H9 (cell line): Measurements from ENCODE around the gene CYB5RL. TPM values are rescaled to one million over a fixed set of nuclear protein-coding genes. Genes with fewer than 3 reads are reported as not detected.
"Not testable (repeated sequence)": the region's sequence is repeated elsewhere in the genome, so short reads cannot be mapped to it uniquely, and the experiment has no call there.

Experiments used
- DNase-seq: peaks from one replicate; pipeline ENCODE4 v3.0.0-alpha.2; 2017
- H2AFZ ChIP-seq: one replicate; pipeline ENCODE4 v1.6.1; 2013; ENCODE audit warnings: mild to moderate bottlenecking, low read length, control low read depth, moderate library complexity
- H2AK5ac ChIP-seq: 2 replicates; pipeline ENCODE4 v1.6.1; 2013; ENCODE audit warnings: low read length, control low read depth, mixed read lengths; ENCODE audit not compliant: insufficient read length
- H2BK120ac ChIP-seq: one replicate; pipeline ENCODE4 v1.6.1; 2013; ENCODE audit warnings: low read depth, mild to moderate bottlenecking, low read length, control low read depth, inconsistent platforms; ENCODE audit not compliant: poor library complexity, severe bottlenecking
- H2BK12ac ChIP-seq: 2 replicates; pipeline ENCODE4 v1.6.1; 2013; ENCODE audit warnings: low read length, control low read depth, mixed read lengths, low read depth; ENCODE audit not compliant: insufficient read length
- H2BK15ac ChIP-seq: 2 replicates; pipeline ENCODE4 v1.6.1; 2013; ENCODE audit warnings: low read depth, low read length, control low read depth
- H2BK20ac ChIP-seq: one replicate; pipeline ENCODE4 v1.6.1; 2013; ENCODE audit warnings: low read depth, mild to moderate bottlenecking, low read length, control low read depth, inconsistent platforms; ENCODE audit not compliant: poor library complexity, severe bottlenecking
- H2BK5ac ChIP-seq: 2 replicates; pipeline ENCODE4 v1.6.1; 2013; ENCODE audit warnings: low read length, control low read depth, mixed read lengths; ENCODE audit not compliant: insufficient read length
- H3K14ac ChIP-seq: 2 replicates; pipeline ENCODE4 v1.6.1; 2013; ENCODE audit warnings: low read length, control low read depth; ENCODE audit not compliant: insufficient read depth
- H3K18ac ChIP-seq: 2 replicates; pipeline ENCODE4 v1.6.1; 2013; ENCODE audit warnings: low read depth, mild to moderate bottlenecking, mixed read lengths, low read length, control low read depth; ENCODE audit not compliant: insufficient read length
- H3K23ac ChIP-seq: 2 replicates; pipeline ENCODE4 v1.6.1; 2013; ENCODE audit warnings: low read length, control low read depth, mixed read lengths, low read depth; ENCODE audit not compliant: insufficient read length
- H3K23me2 ChIP-seq: 2 replicates; pipeline ENCODE4 v1.6.1; 2013; ENCODE audit warnings: low read depth, mild to moderate bottlenecking, mixed read lengths, low read length, control low read depth; ENCODE audit not compliant: insufficient read length, poor library complexity, severe bottlenecking
- H3K27ac ChIP-seq: 2 replicates; pipeline ENCODE4 v1.5.1; 2013; ENCODE audit warnings: low read length, control low read depth, mixed read lengths, low read depth; ENCODE audit not compliant: insufficient read length
- H3K27me3 ChIP-seq: 2 replicates; pipeline ENCODE4 v1.6.1; 2013; ENCODE audit warnings: low read length, control low read depth, inconsistent platforms; ENCODE audit not compliant: insufficient read depth
- H3K4ac ChIP-seq: 2 replicates; pipeline ENCODE4 v1.6.1; 2013; ENCODE audit warnings: low read depth, mild to moderate bottlenecking, control low read depth, inconsistent platforms, low read length, moderate library complexity
- H3K4me1 ChIP-seq: 2 replicates; pipeline ENCODE4 v1.6.1; 2013; ENCODE audit warnings: low read length, control low read depth, inconsistent platforms; ENCODE audit not compliant: insufficient read depth
- H3K4me2 ChIP-seq: 2 replicates; pipeline ENCODE4 v1.6.1; 2013; ENCODE audit warnings: low read length, control low read depth, mixed read lengths; ENCODE audit not compliant: insufficient read length, insufficient read depth
- H3K56ac ChIP-seq: 2 replicates; pipeline ENCODE4 v1.6.1; 2013; ENCODE audit warnings: low read depth, mild to moderate bottlenecking, mixed read lengths, low read length, control low read depth; ENCODE audit not compliant: insufficient read length
- H3K79me1 ChIP-seq: 2 replicates; pipeline ENCODE4 v1.6.1; 2013; ENCODE audit warnings: low read depth, mild to moderate bottlenecking, moderate library complexity, low read length, control low read depth, inconsistent platforms; ENCODE audit not compliant: insufficient read depth, poor library complexity, severe bottlenecking
- H3K79me2 ChIP-seq: 2 replicates; pipeline ENCODE4 v1.6.1; 2013; ENCODE audit warnings: low read length, control low read depth, inconsistent platforms; ENCODE audit not compliant: insufficient read depth
- H3K9ac ChIP-seq: 2 replicates; pipeline ENCODE4 v1.6.1; 2013; ENCODE audit warnings: low read length, control low read depth, mixed read lengths; ENCODE audit not compliant: insufficient read length; ENCODE audit errors: extremely low read depth
- H3K9me3 ChIP-seq: one replicate; pipeline ENCODE4 v1.6.1; 2013; ENCODE audit warnings: low read depth, low read length, inconsistent platforms; ENCODE audit not compliant: control insufficient read depth
- H3T11ph ChIP-seq: one replicate; pipeline ENCODE4 v1.6.1; 2013; ENCODE audit warnings: mild to moderate bottlenecking, low read length, control low read depth, inconsistent platforms
- H4K20me1 ChIP-seq: one replicate; pipeline ENCODE4 v1.6.1; 2013; ENCODE audit not compliant: control insufficient read depth, insufficient read length, insufficient read depth
- H4K5ac ChIP-seq: 2 replicates; pipeline ENCODE4 v1.6.1; 2013; ENCODE audit warnings: low read depth, mild to moderate bottlenecking, mixed read lengths, low read length, control low read depth; ENCODE audit not compliant: insufficient read length
- H4K8ac ChIP-seq: replicated peaks from 2 replicates; pipeline ENCODE4 v1.6.1; 2013; ENCODE audit warnings: low read length, control low read depth, mixed read lengths, low read depth; ENCODE audit not compliant: insufficient read length
- H4K91ac ChIP-seq: 2 replicates; pipeline ENCODE4 v1.6.1; 2013; ENCODE audit warnings: low read depth, mild to moderate bottlenecking, moderate library complexity, mixed read lengths, low read length, control low read depth; ENCODE audit not compliant: insufficient read length
- H3K27ac Mint-ChIP-seq, 3 experiments: 2 replicates in 2 of 3; 3 replicates in 1 of 3; pipeline ENCODE4 v1.8.0; 2020 to 2021; ENCODE audit warnings: mixed read lengths in 3 of 3, mild to moderate bottlenecking in 1 of 3, moderate library complexity in 1 of 3
- H3K27me3 Mint-ChIP-seq: 2 replicates; pipeline ENCODE4 v1.8.0; 2021; ENCODE audit warnings: low read depth, mild to moderate bottlenecking, moderate library complexity, mixed read lengths
- H3K36me3 Mint-ChIP-seq, 3 experiments: 2 replicates in 2 of 3; 3 replicates in 1 of 3; pipeline ENCODE4 v1.8.0; 2020 to 2021; ENCODE audit warnings: low read depth in 3 of 3, mixed read lengths in 3 of 3; ENCODE audit not compliant: insufficient read depth in 1 of 3
- H3K4me1 Mint-ChIP-seq, 2 experiments: 2 replicates each; pipeline ENCODE4 v1.8.0; 2020; ENCODE audit warnings: mixed read lengths in 2 of 2
- H3K4me3 Mint-ChIP-seq, 2 experiments: 2 replicates in 1 of 2; 3 replicates in 1 of 2; pipeline ENCODE4 v1.8.0; 2020 to 2021; ENCODE audit warnings: mild to moderate bottlenecking in 2 of 2, mixed read lengths in 2 of 2, moderate library complexity in 1 of 2
- H3K9me3 Mint-ChIP-seq, 2 experiments: 2 replicates in 1 of 2; 3 replicates in 1 of 2; pipeline ENCODE4 v1.8.0; 2020; ENCODE audit warnings: mild to moderate bottlenecking in 2 of 2, mixed read lengths in 2 of 2, moderate library complexity in 1 of 2
- CTCF ChIP-seq: fragments of 200-600 bp; sonication (generic); conservative IDR thresholded peaks from 3 replicates; pipeline ENCODE4 v1.8.0; 2021; ENCODE audit warnings: antibody characterized with exemption, mild to moderate bottlenecking
- WGBS: extraction: QIAGEN DNeasy Blood & Tissue Kit; methylation state at CpG from one replicate; pipeline ENCODE4 v1.1.7; 2013; ENCODE audit warnings: missing lambda C conversion rate, low lambda C conversion rate, mixed read lengths; ENCODE audit not compliant: insufficient read length; ENCODE audit errors: extremely low coverage; 5-methylcytosine and 5-hydroxymethylcytosine counted together
- total RNA-seq: library from RNA; stranded (reverse); gene quantifications from 2 replicates; pipeline ENCODE4 v1.2.1, GENCODE V29; 2021

Gene CYB5RL
- total RNA-seq, 1 experiment from 2014 or later = 12.6 TPM

- Histone ChIP-seq H3K4ac (no peak overlapping the region), H3K9ac (no peak overlapping the region), H3K23me2 (no peaks in the 10 kb centered on the region), H2AK5ac (no peak overlapping the region), H4K91ac (no peak overlapping the region), H2BK12ac (no peak overlapping the region), H3K79me2 (no peaks in the 10 kb centered on the region), H2BK5ac (no peak overlapping the region), H3K18ac (no peak overlapping the region), H3K56ac (no peak overlapping the region), H2AFZ (no peak overlapping the region), H4K8ac (no peak overlapping the region), H4K5ac (no peak overlapping the region), H2BK20ac (no peak overlapping the region), H3K9me3 (no peaks in the 10 kb centered on the region), H3K27me3 (no peaks in the 10 kb centered on the region), H3K4me2 (no peak overlapping the region), H3K4me1 (no peaks in the 10 kb centered on the region), H2BK120ac (no peak overlapping the region), H4K20me1 (no peaks in the 10 kb centered on the region), H2BK15ac (no peak overlapping the region), H3K14ac (no peak overlapping the region), H3K27ac (no peak overlapping the region), H3K23ac (no peak overlapping the region), H3T11ph (no peak overlapping the region), H3K79me1 (no peaks in the 10 kb centered on the region)
- no CpG with 5 or more reads among the region's 2 CpGs for WGBS
- DNase-seq = no peak
- no peaks in the 10 kb centered on the region; the same call in 1 of the 2 replicates for H3K27me3 Mint-ChIP-seq
- no peak overlapping the region for H3K27ac Mint-ChIP-seq
- no peak for TF ChIP-seq CTCF
- peaks cover under 1 to 2% of the 10 kb centered on the region in 2 experiments; a peak in 3 of 4 replicates for H3K4me1 Mint-ChIP-seq
- peaks cover 35 to 63% (median 58%) of the 10 kb centered on the region in 3 experiments for H3K36me3 Mint-ChIP-seq
- H3K9me3 Mint-ChIP-seq = peaks cover 5 to 6% of the 10 kb centered on the region in 2 experiments; a peak in 4 of 5 replicates
- H3K4me3 Mint-ChIP-seq = no peak overlapping the region
Observed at GRCh38 chr1:54234284-54234683, 34.5 kb upstream of the CYB5RL start.

- not testable (repeated sequence) for H3K56ac ChIP-seq, H4K8ac ChIP-seq, H3K79me1 ChIP-seq
Observed at GRCh38 chr1:54233196-54233595, 33.4 kb upstream of the CYB5RL start.

More at GRCh38 chr1:54233196-54233595, 33.4 kb upstream of the CYB5RL start:
- not testable (repeated sequence) for H3K9me3 ChIP-seq, H3K23me2 ChIP-seq, H3K4me3 Mint-ChIP-seq, H2BK5ac ChIP-seq, H2BK12ac ChIP-seq, H2AK5ac ChIP-seq, H4K91ac ChIP-seq, H2BK15ac ChIP-seq, H4K5ac ChIP-seq, H3K4me1 ChIP-seq, H3K18ac ChIP-seq, DNase-seq, H3K4me2 ChIP-seq, H3K14ac ChIP-seq, H3K4me1 Mint-ChIP-seq, H2BK20ac ChIP-seq, H3K27ac Mint-ChIP-seq, H3K27me3 ChIP-seq, H3K23ac ChIP-seq, H2BK120ac ChIP-seq, H3K79me2 ChIP-seq, H3K9me3 Mint-ChIP-seq, H4K20me1 ChIP-seq, H3K27ac ChIP-seq, H3K27me3 Mint-ChIP-seq, H3K9ac ChIP-seq, H2AFZ ChIP-seq, H3T11ph ChIP-seq, H3K4ac ChIP-seq
- WGBS = no CpG with 5 or more reads among the region's 33 CpGs
- H3K36me3 Mint-ChIP-seq = peaks cover 28 to 61% (median 53%) of the 10 kb centered on the region in 3 experiments
